Omental fat pad (tissue), 4 donors: ENCODE measurements around the gene PPP6R3. TPM values are rescaled to one million over a fixed set of nuclear protein-coding genes. Genes with fewer than 3 reads are reported as not detected.

ENCODE experiments used
- ATAC-seq: fragments of 150-250 bp; one replicate; pipeline ENCODE4 v1.9.1; 2016; ENCODE audit warnings: mild to moderate bottlenecking, moderate library complexity; ENCODE audit not compliant: low FRiP score
- DNase-seq: peaks from one replicate; pipeline ENCODE4 v3.0.0-alpha.2; 2019; ENCODE audit warnings: low spot score
- CTCF ChIP-seq, 3 donors: fragments of 450-650 bp; IDR thresholded peaks; one replicate each; pipeline ENCODE4 v1.5.1; 2016 to 2017; ENCODE audit warnings: antibody characterized with exemption in 3 of 3, mild to moderate bottlenecking in 3 of 3, moderate library complexity in 2 of 3
- total RNA-seq, 4 donors: library from RNA; depleted of rRNA; stranded (reverse); fragments of >200 nt; gene quantifications; one replicate each; pipeline ENCODE4 v1.1.0, GENCODE V29; 2016

PPP6R3 gene
- total RNA-seq, 4 donors from 2014 or later: 104 to 137 (median 119) TPM

- ATAC-seq (no peak), DNase-seq (no peak)
- no peak for TF ChIP-seq CTCF (IDR thresholded peaks at IDR 0.05)
Measured at GRCh38 chr11:68651985-68652682, 191.6 kb downstream of the PPP6R3 start.

- no peak for DNase-seq
- ATAC-seq: no peak
- TF ChIP-seq CTCF (IDR thresholded peaks at IDR 0.05): no peak
Measured at GRCh38 chr11:68652683-68653156, 192.2 kb downstream of the PPP6R3 start.

- ATAC-seq: no peak
- DNase-seq: no peak
- TF ChIP-seq CTCF (IDR thresholded peaks at IDR 0.05): no peak
Measured at GRCh38 chr11:68653486-68654430, 193.2 kb downstream of the PPP6R3 start.

- DNase-seq (no peak), ATAC-seq (no peak)
- no peak for TF ChIP-seq CTCF (IDR thresholded peaks at IDR 0.05)
Measured at GRCh38 chr11:68654978-68655377, 194.4 kb downstream of the PPP6R3 start.

- ATAC-seq (no peak), DNase-seq (no peak)
- TF ChIP-seq CTCF (IDR thresholded peaks at IDR 0.05): no peak
Measured at GRCh38 chr11:68655406-68655805, 194.9 kb downstream of the PPP6R3 start.

- ATAC-seq (no peak), DNase-seq (no peak)
- TF ChIP-seq CTCF (IDR thresholded peaks at IDR 0.05): no peak
Measured at GRCh38 chr11:68655806-68656205, 195.3 kb downstream of the PPP6R3 start.
